Pancreas (tissue), 10 donors: Measurements from ENCODE around the gene CCDC188. TPM values are rescaled to one million over a fixed set of nuclear protein-coding genes. Genes with fewer than 3 reads are reported as not detected.

ENCODE experiments used
- ATAC-seq, 4 donors: fragments of 200-7000 bp; cut with Tn5 transposase; one replicate each; pipeline versions ENCODE4 v1.8.0 to v1.9.1; 2020; ENCODE audit warnings: mild to moderate bottlenecking in 4 of 4, moderate library complexity in 4 of 4
- DNase-seq, 6 donors: peaks; one replicate each; pipeline ENCODE4 v3.0.0-alpha.2; 2020
- FAIRE-seq: peaks from 2 replicates; lab custom pipeline; 2012; peaks lifted over from hg19 to GRCh38; lab: Jason Lieb, UNC
- H3K27ac ChIP-seq, 4 donors: fragments of 200-600 bp; sonication (generic); 1 replicate in 3 of 4; 2 replicates in 1 of 4; pipeline versions ENCODE4 v1.5.0 to v1.8.0; 2020
- H3K27me3 ChIP-seq, 4 donors: fragments of 200-600 bp; one replicate each; pipeline ENCODE4 v1.8.0; 2021
- H3K36me3 ChIP-seq, 3 donors: fragments of 200-600 bp; sonication (generic) in 1 of 3; one replicate each; pipeline versions ENCODE4 v1.5.0 to v1.8.0; 2020 to 2021
- H3K4me1 ChIP-seq, 3 donors: fragments of 200-600 bp; one replicate each; pipeline ENCODE4 v1.8.0; 2021
- H3K4me3 ChIP-seq, 4 donors: fragments of 200-600 bp; sonication (generic) in 2 of 4; one replicate each; pipeline versions ENCODE4 v1.5.0 to v1.8.0; 2020 to 2021
- H3K9me3 ChIP-seq, 4 donors: fragments of 200-600 bp; one replicate each; pipeline ENCODE4 v1.8.0; 2021
- WGBS, 2 donors: extraction: QIAGEN DNeasy Blood & Tissue Kit; methylation state at CpG; one replicate each; pipeline ENCODE4 v1.1.7; 2013; 5-methylcytosine and 5-hydroxymethylcytosine counted together
- intact Hi-C, 3 donors: fragments of 100-400 bp; cut with DNase I; formaldehyde crosslinking; loops; one replicate each; pipeline versions ENCODE4 v1.11.1 to v1.14.2; 2022
- polyA plus RNA-seq, 2 donors: library from polyadenylated mRNA; stranded (reverse); fragments of 200-250 nt; gene quantifications; one replicate each; pipeline ENCODE4 v1.2.3, GENCODE V29; 2013
- total RNA-seq, 6 donors: library from RNA; stranded (reverse); fragmentation: NEBNext Ultra II Directional in 4 of 6; extraction: Animal tissue kit (Norgen Biotek cat#: 25700) in 4 of 6; gene quantifications; one replicate each; pipeline versions ENCODE4 v1.2.1 to v1.2.4, GENCODE V29; 2021 to 2023
- TF ChIP-seq, protein P1 (sequence below), 4 donors: fragments of 200-600 bp; sonication (generic) in 3 of 4; IDR thresholded peaks; one replicate each; pipeline versions ENCODE4 v1.5.0 to v1.8.0; 2021; ENCODE audit warnings: antibody characterized with exemption in 4 of 4
- donor health status: healthy with polysubstance abuse.
- donor health status: DM: no; HTN: no; CAD: no; lungs with moderate emphysema.
- donor health status: DM: no; HTN: no; CAD: no.
- donor health status: control.
- donor health status: control.
- donor health status: Bipolar disorder and iron deficiency.
- donor health status: DM: yes; HTN: yes; CAD: no.
- donor health status: DM: no; HTN: no; CAD: no.
- donor health status: DM: no; HTN: no; CAD: no.
- donor health status: DM: yes; HTN: yes; CAD: no.

The CCDC188 gene
- total RNA-seq (1 to 10 TPM in 1 of 6 donors, under 1 TPM in 4, not detected in 1; 0.31 to 1.0 (median 0.38) TPM), polyA plus RNA-seq (1 to 10 TPM; 5.2 to 7.1 TPM)

DNA sequence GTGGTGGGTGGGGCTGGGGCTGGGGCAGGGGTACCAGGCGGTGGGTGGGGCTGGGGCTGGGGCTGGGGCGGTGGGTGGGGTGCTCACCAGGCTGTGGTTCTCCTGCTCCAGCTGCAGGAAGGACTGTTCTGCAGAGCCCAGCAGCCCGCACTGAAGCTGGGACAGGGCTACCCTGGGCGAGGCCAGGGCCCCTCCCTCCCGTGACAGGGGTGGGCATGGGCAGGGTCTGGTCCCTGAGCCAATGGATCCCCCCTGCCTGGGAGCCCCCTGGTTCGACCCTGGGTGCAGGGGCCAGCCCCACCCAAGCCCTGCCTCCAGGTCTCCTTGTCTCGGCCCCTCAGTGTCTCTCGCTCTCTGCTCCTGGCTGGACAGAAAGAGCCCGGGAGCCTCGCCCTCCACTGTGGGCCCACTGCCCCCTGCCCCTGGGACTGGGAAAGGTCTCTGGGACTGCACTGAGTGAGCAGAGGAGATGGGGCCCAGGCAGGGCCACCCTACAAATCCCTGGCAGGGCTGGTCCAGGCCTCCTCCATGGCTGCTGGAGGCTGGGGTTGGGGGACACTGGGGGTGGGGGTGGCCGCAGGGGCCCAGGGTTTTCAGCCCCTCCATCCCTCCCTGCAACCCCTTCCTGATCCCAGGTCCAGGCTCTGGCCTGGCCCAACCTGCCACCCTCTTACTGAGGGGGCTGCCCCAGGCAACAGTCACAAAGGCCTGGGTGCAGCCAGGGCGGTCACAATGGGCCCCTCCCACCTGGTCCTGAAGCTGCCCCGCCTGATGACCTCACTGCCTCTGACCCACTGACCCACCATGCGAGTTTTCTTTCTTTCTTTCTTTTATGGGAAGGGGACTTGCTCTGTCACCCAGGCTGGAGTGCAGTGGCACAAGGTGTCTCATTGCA lies at the start of gene CCDC188:
Gene CCDC188 (minus strand): TSS at position 675 of the 895 bp plus-strand sequence. CDS start 69 bp downstream, at position 606.
- intact Hi-C loops, result loop anchor here in 1 of 3 donors (10.0 kb wide), 2 partner anchors 84 to 134 kb away; no protein-coding TSS in a partner anchor
- TF ChIP-seq, protein P1, sequence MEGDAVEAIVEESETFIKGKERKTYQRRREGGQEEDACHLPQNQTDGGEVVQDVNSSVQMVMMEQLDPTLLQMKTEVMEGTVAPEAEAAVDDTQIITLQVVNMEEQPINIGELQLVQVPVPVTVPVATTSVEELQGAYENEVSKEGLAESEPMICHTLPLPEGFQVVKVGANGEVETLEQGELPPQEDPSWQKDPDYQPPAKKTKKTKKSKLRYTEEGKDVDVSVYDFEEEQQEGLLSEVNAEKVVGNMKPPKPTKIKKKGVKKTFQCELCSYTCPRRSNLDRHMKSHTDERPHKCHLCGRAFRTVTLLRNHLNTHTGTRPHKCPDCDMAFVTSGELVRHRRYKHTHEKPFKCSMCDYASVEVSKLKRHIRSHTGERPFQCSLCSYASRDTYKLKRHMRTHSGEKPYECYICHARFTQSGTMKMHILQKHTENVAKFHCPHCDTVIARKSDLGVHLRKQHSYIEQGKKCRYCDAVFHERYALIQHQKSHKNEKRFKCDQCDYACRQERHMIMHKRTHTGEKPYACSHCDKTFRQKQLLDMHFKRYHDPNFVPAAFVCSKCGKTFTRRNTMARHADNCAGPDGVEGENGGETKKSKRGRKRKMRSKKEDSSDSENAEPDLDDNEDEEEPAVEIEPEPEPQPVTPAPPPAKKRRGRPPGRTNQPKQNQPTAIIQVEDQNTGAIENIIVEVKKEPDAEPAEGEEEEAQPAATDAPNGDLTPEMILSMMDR (IDR thresholded peaks at IDR 0.05), result no peak
- H3K36me3 ChIP-seq, result no peaks in the 10 kb centered on the region
- no peak for FAIRE-seq
- no peak within 1 kb of the TSS for H3K4me3 ChIP-seq
- no peak for DNase-seq
- WGBS, 2 donors, result 73 to 82% methylated on average over 12 to 14 of the region's 14 CpGs
- no peaks in the 10 kb centered on the region for H3K9me3 ChIP-seq
- no peak within 1 kb of the TSS for H3K27ac ChIP-seq
- no peak for ATAC-seq
- no peaks in the 10 kb centered on the region for H3K27me3 ChIP-seq
- H3K4me1 ChIP-seq, result no peaks in the 10 kb centered on the region

DNA sequence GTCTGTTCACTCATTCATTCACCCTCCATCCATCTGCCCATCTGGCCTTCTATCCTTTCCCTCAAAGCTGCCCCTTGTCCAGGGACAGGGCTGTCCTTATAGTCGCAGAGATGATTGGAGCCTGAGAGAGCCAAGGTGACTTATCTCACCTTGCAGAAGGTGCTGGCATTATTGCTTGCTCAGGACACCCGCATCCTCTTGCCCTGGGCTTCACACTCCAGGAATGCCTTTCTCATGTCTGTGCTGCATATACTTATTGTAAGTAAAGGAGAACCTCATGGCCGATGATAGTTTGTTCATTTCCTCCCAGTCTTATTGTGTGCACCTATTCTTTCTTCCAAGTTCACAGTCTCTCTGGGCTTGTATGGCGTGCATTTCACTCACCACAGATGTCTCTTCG lies 49.1 kb upstream of the CCDC188 start:
- Histone ChIP-seq H3K4me3 (no peak overlapping the region), H3K27ac (no peak overlapping the region), H3K27me3 (no peaks in the 10 kb centered on the region), H3K36me3 (no peaks in the 10 kb centered on the region), H3K4me1 (peaks cover 0 to 5% (median 3%) of the 10 kb centered on the region in 3 donors), H3K9me3 (no peaks in the 10 kb centered on the region)
- DNase-seq (no peak), ATAC-seq (no peak), FAIRE-seq (no peak)
- 79 to 87% methylated on average over 5 of the region's 5 CpGs for WGBS, 2 donors
- intact Hi-C loops, result loop anchor here in 1 of 3 donors (10.0 kb wide), 1 partner anchor 55 kb away; no protein-coding TSS in a partner anchor
- TF ChIP-seq, protein P1 (IDR thresholded peaks at IDR 0.05), result no peak

DNA sequence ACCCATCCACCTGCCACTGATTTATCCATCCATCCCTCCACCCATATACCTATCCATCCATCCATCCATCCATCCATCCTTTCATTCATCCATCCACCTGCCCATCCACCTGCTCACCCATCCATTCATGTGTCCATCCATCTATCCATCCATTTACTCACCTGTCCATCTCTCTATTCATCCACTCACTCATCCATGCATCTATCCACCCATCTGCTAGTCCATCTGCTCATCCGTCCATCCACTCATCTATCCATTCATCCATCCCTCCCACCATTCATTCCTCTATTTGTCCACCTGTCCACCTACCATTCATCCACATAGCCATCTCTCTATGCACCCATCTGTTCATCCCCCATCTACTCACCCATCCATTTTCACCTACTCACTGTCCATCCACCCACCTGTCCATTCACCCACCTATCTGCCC lies 48.6 kb upstream of the CCDC188 start:
- no peak for ATAC-seq
- H3K27ac ChIP-seq, result no peak overlapping the region
- TF ChIP-seq, protein P1 (IDR thresholded peaks at IDR 0.05), result no peak
- no peaks in the 10 kb centered on the region for H3K27me3 ChIP-seq
- FAIRE-seq, result no peak
- intact Hi-C loops, result loop anchor here in 1 of 3 donors (10.0 kb wide), 1 partner anchor 55 kb away; no protein-coding TSS in a partner anchor
- H3K36me3 ChIP-seq, result no peaks in the 10 kb centered on the region
- H3K9me3 ChIP-seq, result no peaks in the 10 kb centered on the region
- no peak overlapping the region for H3K4me3 ChIP-seq
- 70 to 71% methylated on average over 1 of the region's 1 CpG for WGBS, 2 donors
- peaks cover 0 to 5% (median 3%) of the 10 kb centered on the region in 3 donors for H3K4me1 ChIP-seq
- DNase-seq, result no peak

DNA sequence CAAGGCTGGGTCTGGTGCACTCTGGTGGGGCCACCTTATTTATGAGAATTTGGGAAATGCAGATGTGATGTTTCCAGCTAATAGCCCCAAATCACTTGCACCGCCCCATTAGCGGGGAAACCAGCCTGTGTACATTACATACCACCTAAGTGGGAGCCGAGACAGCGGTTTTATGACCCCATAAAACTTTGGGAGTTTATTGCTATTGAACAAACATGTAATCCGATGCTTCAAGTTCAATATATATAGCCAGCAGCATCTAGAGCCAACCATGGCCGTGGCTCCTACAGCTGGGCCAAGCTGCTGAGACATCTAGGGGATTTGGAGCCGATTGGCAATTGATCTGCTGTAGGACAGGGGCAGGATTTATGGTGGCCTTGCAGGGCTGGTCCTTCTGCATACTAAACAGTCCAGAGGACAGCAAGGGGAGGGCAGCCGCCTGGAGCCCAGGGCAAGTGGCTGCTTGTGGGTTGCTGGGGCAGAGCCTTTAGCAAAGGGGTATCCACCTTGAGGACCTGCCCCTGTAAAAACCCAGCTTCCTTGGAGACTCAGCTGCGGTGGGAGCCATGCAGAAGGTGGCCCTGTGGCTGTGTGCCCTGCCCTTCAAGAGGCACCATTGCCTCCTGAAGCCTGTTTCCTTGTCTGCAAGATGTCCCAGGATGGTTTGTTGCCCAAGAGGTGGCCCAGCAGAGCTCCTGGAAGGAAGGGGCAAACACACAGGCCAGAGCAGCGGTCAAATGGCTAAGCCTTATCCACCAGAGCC lies 47.9 kb upstream of the CCDC188 start:
- no peaks in the 10 kb centered on the region for H3K4me1 ChIP-seq
- H3K27ac ChIP-seq, result no peak overlapping the region
- ATAC-seq (no peak), DNase-seq (no peak), FAIRE-seq (no peak)
- H3K4me3 ChIP-seq, result no peak overlapping the region
- no peaks in the 10 kb centered on the region for H3K27me3 ChIP-seq
- H3K9me3 ChIP-seq, result no peaks in the 10 kb centered on the region
- intact Hi-C loops, result loop anchor here in 1 of 3 donors (10.0 kb wide), 1 partner anchor 56 kb away; no protein-coding TSS in a partner anchor
- WGBS, 2 donors, result 72 to 80% methylated on average over 10 of the region's 10 CpGs
- TF ChIP-seq, protein P1 (IDR thresholded peaks at IDR 0.05), result no peak
- no peaks in the 10 kb centered on the region for H3K36me3 ChIP-seq
